Stimulated activated CD8-positive, alpha-beta memory T cell treated with anti-CD3 and anti-CD28 coated beads, Interleukin-12 subunit alpha, Interleukin-12 subunit beta, amount 100 ng/mL, for 24 hours (primary cell): Measurements from ENCODE around the gene CELSR1.
"Not testable (repeated sequence)": the region's sequence is repeated elsewhere in the genome, so short reads cannot be mapped to it uniquely, and the experiment has no call there.

Source experiments
- DNase-seq: peaks from one replicate; pipeline ENCODE4 v3.0.0-alpha.2; 2020; ENCODE audit errors: extremely low read depth

The CELSR1 gene

GRCh38 chr22:46534901-46535630 is 2.4 kb downstream of the CELSR1 start:
- no peak for DNase-seq

GRCh38 chr22:46534177-46534776 is 3.1 kb downstream of the CELSR1 start:
- no peak for DNase-seq

GRCh38 chr22:46533070-46533833 is 4.2 kb downstream of the CELSR1 start:
- no peak for DNase-seq

GRCh38 chr22:46532416-46532815 is 5.0 kb downstream of the CELSR1 start:
- no peak for DNase-seq

- no peak for DNase-seq
These were observed 5.7 kb downstream of the CELSR1 start for GRCh38 chr22:46531581-46532175.

GRCh38 chr22:46528121-46528610 is 9.3 kb downstream of the CELSR1 start:
- no peak for DNase-seq

- DNase-seq: no peak
These were observed 11.1 kb downstream of the CELSR1 start for GRCh38 chr22:46526244-46526839.

GRCh38 chr22:46525389-46526243 is 11.8 kb downstream of the CELSR1 start:
- DNase-seq: no peak

- DNase-seq: no peak
These were observed 13.1 kb downstream of the CELSR1 start for GRCh38 chr22:46524203-46524740.

GRCh38 chr22:46522797-46523196 is 14.6 kb downstream of the CELSR1 start:
- DNase-seq: no peak

- DNase-seq: no peak
These were observed 15.4 kb downstream of the CELSR1 start for GRCh38 chr22:46521994-46522393.

GRCh38 chr22:46520880-46521279 is 16.5 kb downstream of the CELSR1 start:
- DNase-seq: no peak

- DNase-seq: no peak
These were observed 18.0 kb downstream of the CELSR1 start for GRCh38 chr22:46519377-46519776.

GRCh38 chr22:46518542-46519325 is 18.7 kb downstream of the CELSR1 start:
- no peak for DNase-seq

- no peak for DNase-seq
These were observed 19.4 kb downstream of the CELSR1 start for GRCh38 chr22:46518038-46518437.

GRCh38 chr22:46517255-46517761 is 20.1 kb downstream of the CELSR1 start:
- no peak for DNase-seq

- DNase-seq: no peak
These were observed 20.8 kb downstream of the CELSR1 start for GRCh38 chr22:46516638-46517037.

GRCh38 chr22:46516112-46516487 is 21.3 kb downstream of the CELSR1 start:
- not testable (repeated sequence) for DNase-seq
